Endothelial cell of umbilical vein (primary cell): Measurements from ENCODE around the gene SPRING1. TPM values are rescaled to one million over a fixed set of nuclear protein-coding genes. Genes with fewer than 3 reads are reported as not detected.
"Not testable (repeated sequence)": the region's sequence is repeated elsewhere in the genome, so short reads cannot be mapped to it uniquely, and the experiment has no call there.

ENCODE experiments used
- BruUV-seq: library from RNA; stranded (reverse); fragments of 400-500 nt; replicated peaks from 2 replicates; lab custom pipeline; 2021; lab: Mats Ljungman, UMichigan
- CTCF ChIA-PET: fragments of 300-600, 350-600 bp; sonication (Branson Sonifier 250); formaldehyde crosslinking; loops from one replicate; lab custom pipeline; 2021; ENCODE audit warnings: antibody characterized with exemption, inconsistent platforms; lab: Charles Lee
- POLR2A ChIA-PET: fragments of 300-600, 350-600 bp; sonication (Branson Sonifier 250); formaldehyde crosslinking; loops from one replicate; lab custom pipeline; 2021; ENCODE audit warnings: antibody characterized with exemption, inconsistent platforms; lab: Charles Lee
- DNase-seq: peaks from one replicate; pipeline ENCODE4 v3.0.0-alpha.2; 2011; ENCODE audit warnings: low read depth, low spot score
- FAIRE-seq: peaks from 2 replicates; lab custom pipeline; 2011; peaks lifted over from hg19 to GRCh38; lab: Jason Lieb, UNC
- H2AFZ ChIP-seq: 2 replicates; pipeline ENCODE4 v1.6.0; 2012; ENCODE audit warnings: low read depth, low read length, control low read depth, inconsistent platforms
- H3K27ac ChIP-seq: 2 replicates; pipeline ENCODE4 v1.5.1; 2011; ENCODE audit warnings: low read depth, mild to moderate bottlenecking, control low read depth, low read length, moderate library complexity; ENCODE audit not compliant: insufficient read depth
- H3K27me3 ChIP-seq, 2 experiments: 2 replicates each; pipeline versions ENCODE4 v1.6.0 to v1.6.1; 2011; ENCODE audit warnings: low read length in 2 of 2, mixed read lengths in 1 of 2; ENCODE audit not compliant: control insufficient read depth in 2 of 2, insufficient read depth in 2 of 2
- H3K36me3 ChIP-seq, 2 experiments: 2 replicates in 1 of 2; 3 replicates in 1 of 2; pipeline ENCODE4 v1.5.1; 2011; ENCODE audit warnings: low read length in 2 of 2, mild to moderate bottlenecking in 1 of 2, moderate library complexity in 1 of 2; ENCODE audit not compliant: control insufficient read depth in 2 of 2, insufficient read depth in 2 of 2; ENCODE audit errors: extremely low read depth in 1 of 2
- H3K4me1 ChIP-seq: 3 replicates; pipeline ENCODE4 v1.5.1; 2011; ENCODE audit warnings: mild to moderate bottlenecking, low read length; ENCODE audit not compliant: control insufficient read depth, insufficient read depth; ENCODE audit errors: extremely low read depth
- H3K4me2 ChIP-seq: 2 replicates; pipeline ENCODE4 v1.6.1; 2011; ENCODE audit warnings: low read length, control low read depth, mixed read lengths; ENCODE audit not compliant: insufficient read depth
- H3K4me3 ChIP-seq, 3 experiments: fragments of 200-600 bp in 1 of 3; sonication (generic), shearing (Covaris generic) in 1 of 3; replicated peaks in 1 of 3; 2 replicates each; pipeline ENCODE4 v1.5.1; 2011 to 2016; ENCODE audit warnings: control low read depth in 3 of 3, low read length in 3 of 3, mild to moderate bottlenecking in 2 of 3, inconsistent platforms in 1 of 3, low read depth in 1 of 3, moderate library complexity in 1 of 3; ENCODE audit not compliant: insufficient read depth in 1 of 3
- H3K79me2 ChIP-seq: 2 replicates; pipeline ENCODE4 v1.6.0; 2012; ENCODE audit warnings: low read length, inconsistent platforms; ENCODE audit not compliant: control insufficient read depth, insufficient read depth
- H3K9ac ChIP-seq: replicated peaks from 2 replicates; pipeline ENCODE3; 2011; ENCODE audit warnings: low read length, control low read depth; ENCODE audit not compliant: insufficient read depth; ENCODE audit errors: extremely low read depth
- H3K9me1 ChIP-seq: replicated peaks from 3 replicates; pipeline ENCODE4 v1.6.0; 2011; ENCODE audit warnings: mild to moderate bottlenecking, low read length; ENCODE audit not compliant: control insufficient read depth, insufficient read depth; ENCODE audit errors: extremely low read depth
- H3K9me3 ChIP-seq: replicated peaks from 2 replicates; pipeline ENCODE4 v1.5.1; 2012; ENCODE audit warnings: low read length, inconsistent platforms; ENCODE audit not compliant: control insufficient read depth, insufficient read depth
- H4K20me1 ChIP-seq: replicated peaks from 2 replicates; pipeline ENCODE3; 2011; ENCODE audit warnings: mild to moderate bottlenecking, low read length; ENCODE audit not compliant: control insufficient read depth, insufficient read depth; ENCODE audit errors: extremely low read depth
- EZH2 ChIP-seq: IDR thresholded peaks from 2 replicates; pipeline ENCODE4 v1.6.1; 2012; ENCODE audit warnings: borderline replicate concordance, low read depth, mild to moderate bottlenecking, moderate library complexity, low read length, inconsistent platforms; ENCODE audit not compliant: severe bottlenecking
- FOS ChIP-seq: IDR thresholded peaks from 2 replicates; pipeline ENCODE4 v1.6.1; 2011; ENCODE audit warnings: mild to moderate bottlenecking, low read length, moderate library complexity, borderline replicate concordance; ENCODE audit not compliant: insufficient read depth
- GATA2 ChIP-seq: IDR thresholded peaks from 2 replicates; pipeline ENCODE4 v1.7.0; 2011; ENCODE audit warnings: low read depth, mild to moderate bottlenecking, moderate library complexity, mixed read lengths, low read length; ENCODE audit not compliant: insufficient read length, insufficient read depth
- JUN ChIP-seq: IDR thresholded peaks from 2 replicates; pipeline ENCODE4 v1.6.1; 2011; ENCODE audit warnings: borderline replicate concordance, low read depth; ENCODE audit not compliant: insufficient read length, insufficient read depth
- MAX ChIP-seq: IDR thresholded peaks from 2 replicates; pipeline ENCODE4 v1.6.1; 2011; ENCODE audit not compliant: insufficient read depth, insufficient read length
- MYC ChIP-seq: IDR thresholded peaks from one replicate; pipeline ENCODE4 v1.6.1; 2011; ENCODE audit warnings: mild to moderate bottlenecking, low read depth, low read length
- POLR2A ChIP-seq: IDR thresholded peaks from 2 replicates; pipeline ENCODE4 v1.6.1; 2012; ENCODE audit warnings: low read depth, mild to moderate bottlenecking, control low read depth, low read length
- POLR2AphosphoS5 ChIP-seq: IDR thresholded peaks from 2 replicates; pipeline ENCODE4 v1.6.1; 2012; ENCODE audit warnings: low read depth, mild to moderate bottlenecking, control low read depth, low read length, moderate library complexity; ENCODE audit not compliant: insufficient read depth
- dilution Hi-C: fragments of 300-500 bp; cut with MboI; formaldehyde crosslinking; loops from one replicate; pipeline ENCODE4 v1.15.0; 2019; ENCODE audit warnings: low sequenced_read_pairs; ENCODE audit not compliant: extremely low pct_ligation_motif_present
- intact Hi-C: fragments of 100-400 bp; cut with micrococcal nuclease; formaldehyde crosslinking; loops from one replicate; pipeline ENCODE4 v1.10.0; 2022
- polyA plus RNA-seq, 4 experiments: library from polyadenylated mRNA; depleted of rRNA in 3 of 4; stranded (reverse) in 3 of 4; unstranded in 1 of 4; fragments of >200 nt; gene quantifications; 2 replicates each; pipeline versions ENCODE4 v1.2.1 to v1.2.3, GENCODE V29; 2011 to 2012; ENCODE audit warnings: missing spikeins in 1 of 4
- total RNA-seq: library from RNA; stranded (reverse); gene quantifications from 2 replicates; pipeline ENCODE4 v1.2.3, GENCODE V29; 2021
- TF ChIP-seq, protein P1 (sequence below), 2 donors: IDR thresholded peaks; 1 replicate in 1 of 2; 2 replicates in 1 of 2; pipeline ENCODE4 v1.5.1; 2011; ENCODE audit warnings: low read length in 2 of 2, mild to moderate bottlenecking in 2 of 2, moderate library complexity in 2 of 2, control low read depth in 1 of 2, inconsistent platforms in 1 of 2, low read depth in 1 of 2; ENCODE audit not compliant: insufficient read depth in 1 of 2; ENCODE audit errors: extremely low read depth in 1 of 2

Gene SPRING1
- total and polyA plus RNA-seq, 2 donors (not counting 3 experiments of a cell fraction or from before 2014, with no cell fraction given): 17.5 to 40.4 TPM

DNA sequence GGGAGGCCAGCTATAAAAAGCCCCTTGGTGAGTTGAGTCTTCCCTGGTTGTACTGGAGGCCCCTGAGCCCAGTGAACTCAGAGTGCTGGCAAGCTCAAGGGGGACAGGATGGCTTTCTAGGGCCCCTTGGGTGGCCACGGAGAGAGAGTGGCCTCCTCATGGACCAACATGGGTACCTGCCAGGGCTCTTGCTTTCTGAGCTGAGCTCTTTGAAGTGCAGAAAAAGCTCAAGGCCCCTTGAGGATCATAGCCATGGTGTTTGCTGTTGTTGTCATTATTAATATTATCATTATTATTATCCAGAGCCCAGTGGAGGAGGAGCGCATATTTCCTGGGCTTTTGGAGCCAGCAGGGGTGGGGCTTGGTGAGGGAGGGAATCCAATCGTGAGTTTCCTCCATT lies 6.9 kb upstream of the SPRING1 start:
- no peaks in the 10 kb centered on the region for H3K4me1 ChIP-seq
- H3K9me3 ChIP-seq: no peaks in the 10 kb centered on the region
- no TSS peak for BruUV-seq
- no peaks in the 10 kb centered on the region for H4K20me1 ChIP-seq
- DNase-seq: no peak
- CTCF ChIA-PET: no interaction called here
- FAIRE-seq: no peak
- H3K36me3 ChIP-seq: no peaks in the 10 kb centered on the region
- no peak overlapping the region for H3K4me2 ChIP-seq
- TF ChIP-seq JUN (no peak), MYC (no peak), POLR2AphosphoS5 (no peak), FOS (no peak), EZH2 (no peak), POLR2A (no peak), GATA2 (no peak), MAX (no peak)
- TF ChIP-seq, protein P1, sequence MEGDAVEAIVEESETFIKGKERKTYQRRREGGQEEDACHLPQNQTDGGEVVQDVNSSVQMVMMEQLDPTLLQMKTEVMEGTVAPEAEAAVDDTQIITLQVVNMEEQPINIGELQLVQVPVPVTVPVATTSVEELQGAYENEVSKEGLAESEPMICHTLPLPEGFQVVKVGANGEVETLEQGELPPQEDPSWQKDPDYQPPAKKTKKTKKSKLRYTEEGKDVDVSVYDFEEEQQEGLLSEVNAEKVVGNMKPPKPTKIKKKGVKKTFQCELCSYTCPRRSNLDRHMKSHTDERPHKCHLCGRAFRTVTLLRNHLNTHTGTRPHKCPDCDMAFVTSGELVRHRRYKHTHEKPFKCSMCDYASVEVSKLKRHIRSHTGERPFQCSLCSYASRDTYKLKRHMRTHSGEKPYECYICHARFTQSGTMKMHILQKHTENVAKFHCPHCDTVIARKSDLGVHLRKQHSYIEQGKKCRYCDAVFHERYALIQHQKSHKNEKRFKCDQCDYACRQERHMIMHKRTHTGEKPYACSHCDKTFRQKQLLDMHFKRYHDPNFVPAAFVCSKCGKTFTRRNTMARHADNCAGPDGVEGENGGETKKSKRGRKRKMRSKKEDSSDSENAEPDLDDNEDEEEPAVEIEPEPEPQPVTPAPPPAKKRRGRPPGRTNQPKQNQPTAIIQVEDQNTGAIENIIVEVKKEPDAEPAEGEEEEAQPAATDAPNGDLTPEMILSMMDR (IDR thresholded peaks at IDR 0.05; ENCODE audit: extremely low read depth in 1 of 2, insufficient read depth in 1 of 2, low read depth in 1 of 2, low read length in 2 of 2): no peak
- H2AFZ ChIP-seq: no peak overlapping the region
- intact Hi-C loops (no loop called here), dilution Hi-C loops (no loop called here)
- H3K27me3 ChIP-seq: no peaks in the 10 kb centered on the region
- H3K79me2 ChIP-seq: no peaks in the 10 kb centered on the region
- no peak overlapping the region for H3K27ac ChIP-seq
- POLR2A ChIA-PET: no interaction called here
- H3K4me3 ChIP-seq: no peak overlapping the region
- no peaks in the 10 kb centered on the region for H3K9me1 ChIP-seq
- H3K9ac ChIP-seq: no peak overlapping the region

- ChIA-PET CTCF (interaction anchor here (0.6 kb wide), 2 partner anchors 26 to 571 kb away, joined by 5 read pairs; no protein-coding TSS in a partner anchor), POLR2A (interaction anchor here (0.7 kb wide), 1 partner anchor 759 kb away, joined by 6 read pairs; no protein-coding TSS in a partner anchor)
- H3K4me1 ChIP-seq, FAIRE-seq, intact Hi-C loops, H3K4me3 ChIP-seq, BruUV-seq, DNase-seq, H4K20me1 ChIP-seq, H3K4me2 ChIP-seq, H3K9me1 ChIP-seq, H3K27me3 ChIP-seq, H3K9me3 ChIP-seq, dilution Hi-C loops, H3K79me2 ChIP-seq, H3K36me3 ChIP-seq, H3K9ac ChIP-seq, H3K27ac ChIP-seq, H2AFZ ChIP-seq: not testable (repeated sequence)
Observed at GRCh38 chr12:116742787-116743186, 4.9 kb upstream of the SPRING1 start.
